Keratinocyte (primary cell): ENCODE results near the gene HSPB1. TPM values are rescaled to one million over a fixed set of nuclear protein-coding genes. Genes with fewer than 3 reads are reported as not detected.

Source experiments
- DNase-seq: peaks from one replicate; pipeline ENCODE4 v3.0.0-alpha.2; 2011; ENCODE audit warnings: low read depth, missing footprints, low spot score
- FAIRE-seq: peaks from 2 replicates; lab custom pipeline; 2011; peaks lifted over from hg19 to GRCh38; lab: Jason Lieb, UNC
- H2AFZ ChIP-seq: 2 replicates; pipeline ENCODE4 v1.6.0; 2012; ENCODE audit warnings: low read length, control low read depth, inconsistent platforms; ENCODE audit not compliant: control insufficient read depth
- H3K27ac ChIP-seq: 2 replicates; pipeline ENCODE4 v1.5.1; 2011; ENCODE audit warnings: low read length; ENCODE audit not compliant: control insufficient read depth, insufficient read depth
- H3K27me3 ChIP-seq: 3 replicates; pipeline ENCODE4 v1.6.0; 2011; ENCODE audit warnings: low read length; ENCODE audit not compliant: control insufficient read depth, insufficient read depth; ENCODE audit errors: extremely low read depth
- H3K36me3 ChIP-seq, 2 experiments: 2 replicates in 1 of 2; 3 replicates in 1 of 2; pipeline ENCODE4 v1.5.1; 2011; ENCODE audit warnings: low read length in 2 of 2, mild to moderate bottlenecking in 1 of 2; ENCODE audit not compliant: control insufficient read depth in 2 of 2, insufficient read depth in 2 of 2; ENCODE audit errors: extremely low read depth in 1 of 2
- H3K4me1 ChIP-seq: 3 replicates; pipeline ENCODE4 v1.5.1; 2011; ENCODE audit warnings: low read length; ENCODE audit not compliant: control insufficient read depth, insufficient read depth; ENCODE audit errors: extremely low read depth
- H3K4me2 ChIP-seq: 3 replicates; pipeline ENCODE4 v1.6.0; 2011; ENCODE audit warnings: low read depth, low read length; ENCODE audit not compliant: control insufficient read depth, insufficient read depth; ENCODE audit errors: extremely low read depth
- H3K4me3 ChIP-seq, 3 experiments: fragments of 200-600 bp in 1 of 3; sonication (generic) in 1 of 3; 2 replicates in 2 of 3; 3 replicates in 1 of 3; pipeline ENCODE4 v1.5.1; 2011 to 2016; ENCODE audit warnings: low read length in 3 of 3, mild to moderate bottlenecking in 3 of 3, control low read depth in 2 of 3, inconsistent platforms in 1 of 3, low read depth in 1 of 3, mixed read lengths in 1 of 3, mixed run types in 1 of 3, moderate library complexity in 1 of 3; ENCODE audit not compliant: control insufficient read depth in 2 of 3, insufficient read depth in 2 of 3; ENCODE audit errors: extremely low read depth in 1 of 3
- H3K79me2 ChIP-seq: 2 replicates; pipeline ENCODE4 v1.6.0; 2012; ENCODE audit warnings: low read length; ENCODE audit not compliant: control insufficient read depth, insufficient read depth
- H3K9ac ChIP-seq: 3 replicates; pipeline ENCODE4 v1.6.0; 2011; ENCODE audit warnings: low read length; ENCODE audit not compliant: control insufficient read depth, insufficient read depth; ENCODE audit errors: extremely low read depth
- H3K9me1 ChIP-seq: 3 replicates; pipeline ENCODE4 v1.6.0; 2011; ENCODE audit warnings: low read length; ENCODE audit not compliant: control insufficient read depth, insufficient read depth; ENCODE audit errors: extremely low read depth
- H3K9me3 ChIP-seq: 2 replicates; pipeline ENCODE4 v1.5.1; 2012; ENCODE audit warnings: low read depth, low read length; ENCODE audit not compliant: control insufficient read depth
- H4K20me1 ChIP-seq: 3 replicates; pipeline ENCODE4 v1.6.0; 2011; ENCODE audit warnings: low read length; ENCODE audit not compliant: control insufficient read depth, insufficient read depth; ENCODE audit errors: extremely low read depth
- EZH2 ChIP-seq: IDR thresholded peaks from one replicate; pipeline ENCODE4 v1.6.1; 2012; ENCODE audit warnings: inconsistent platforms, mild to moderate bottlenecking, low read length, moderate library complexity
- dilution Hi-C: fragments of 300-500 bp; cut with MboI; formaldehyde crosslinking; loops from one replicate; pipeline ENCODE4 v1.7.0; 2020; ENCODE audit warnings: low sequenced_read_pairs; ENCODE audit not compliant: extremely low pct_ligation_motif_present
- polyA plus RNA-seq, 5 experiments: library from polyadenylated mRNA; depleted of rRNA in 3 of 5; stranded (reverse) in 3 of 5; stranded (forward) in 1 of 5; unstranded in 1 of 5; fragments of >200 nt; gene quantifications; 1 replicate in 1 of 5; 2 replicates in 3 of 5; 3 replicates in 1 of 5; pipeline versions ENCODE4 v1.2.1 to v1.2.3, GENCODE V29; 2011 to 2012; ENCODE audit warnings: missing spikeins in 2 of 5, low read depth in 1 of 5, low replicate concordance in 1 of 5
- TF ChIP-seq, protein P1 (sequence below), 3 experiments: IDR thresholded peaks in 1 of 3; conservative IDR thresholded peaks in 1 of 3; optimal IDR thresholded peaks in 1 of 3; 2 replicates in 2 of 3; 3 replicates in 1 of 3; pipeline versions ENCODE3 to v1.5.1; 2011; ENCODE audit warnings: low read length in 3 of 3, mild to moderate bottlenecking in 3 of 3, moderate library complexity in 2 of 3, control low read depth in 1 of 3, inconsistent platforms in 1 of 3; ENCODE audit not compliant: insufficient read depth in 2 of 3; ENCODE audit errors: extremely low read depth in 1 of 3

The HSPB1 gene
- polyA plus RNA-seq, 1 donor (not counting 4 experiments of a cell fraction or from before 2014, with no cell fraction given), result 460 TPM

DNA sequence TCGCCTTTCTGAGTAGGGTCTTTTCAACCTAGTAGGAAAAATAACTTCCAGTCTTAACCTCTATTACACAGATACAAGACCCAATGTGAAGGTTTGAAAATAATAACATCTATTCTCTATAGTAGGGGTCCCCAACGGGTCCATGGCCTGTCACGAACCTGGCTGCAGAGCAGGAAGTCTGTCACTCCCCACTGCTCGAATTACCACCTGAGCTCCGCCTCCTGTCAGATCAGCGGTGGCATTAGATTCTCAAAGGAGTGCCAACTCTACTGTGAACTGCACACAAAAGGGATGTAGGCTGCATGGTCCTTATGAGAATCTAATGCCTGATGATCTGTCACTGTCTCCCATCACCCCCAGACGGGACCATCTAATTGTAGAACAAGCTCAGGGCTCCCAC is 48.9 kb downstream of the HSPB1 start:
- Histone ChIP-seq H3K36me3 (peaks cover 22 to 40% of the 10 kb centered on the region in 2 experiments), H3K4me1 (peaks cover 25% of the 10 kb centered on the region), H3K4me2 (no peak overlapping the region), H3K9ac (no peak overlapping the region), H3K27me3 (no peaks in the 10 kb centered on the region), H3K9me1 (peaks cover 12% of the 10 kb centered on the region), H3K27ac (no peak overlapping the region), H4K20me1 (peaks cover 69% of the 10 kb centered on the region), H3K79me2 (peaks cover 100% of the 10 kb centered on the region), H3K4me3 (no peak overlapping the region), H3K9me3 (no peaks in the 10 kb centered on the region), H2AFZ (no peak overlapping the region)
- dilution Hi-C loops, result no loop called here
- TF ChIP-seq, protein P1, sequence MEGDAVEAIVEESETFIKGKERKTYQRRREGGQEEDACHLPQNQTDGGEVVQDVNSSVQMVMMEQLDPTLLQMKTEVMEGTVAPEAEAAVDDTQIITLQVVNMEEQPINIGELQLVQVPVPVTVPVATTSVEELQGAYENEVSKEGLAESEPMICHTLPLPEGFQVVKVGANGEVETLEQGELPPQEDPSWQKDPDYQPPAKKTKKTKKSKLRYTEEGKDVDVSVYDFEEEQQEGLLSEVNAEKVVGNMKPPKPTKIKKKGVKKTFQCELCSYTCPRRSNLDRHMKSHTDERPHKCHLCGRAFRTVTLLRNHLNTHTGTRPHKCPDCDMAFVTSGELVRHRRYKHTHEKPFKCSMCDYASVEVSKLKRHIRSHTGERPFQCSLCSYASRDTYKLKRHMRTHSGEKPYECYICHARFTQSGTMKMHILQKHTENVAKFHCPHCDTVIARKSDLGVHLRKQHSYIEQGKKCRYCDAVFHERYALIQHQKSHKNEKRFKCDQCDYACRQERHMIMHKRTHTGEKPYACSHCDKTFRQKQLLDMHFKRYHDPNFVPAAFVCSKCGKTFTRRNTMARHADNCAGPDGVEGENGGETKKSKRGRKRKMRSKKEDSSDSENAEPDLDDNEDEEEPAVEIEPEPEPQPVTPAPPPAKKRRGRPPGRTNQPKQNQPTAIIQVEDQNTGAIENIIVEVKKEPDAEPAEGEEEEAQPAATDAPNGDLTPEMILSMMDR (optimal IDR thresholded peaks at IDR 0.05 in 1 of 3, IDR thresholded peaks at IDR 0.05 in 1 of 3, conservative IDR thresholded peaks at IDR 0.05 in 1 of 3; ENCODE audit: extremely low read depth in 1 of 3, insufficient read depth in 2 of 3, low read length in 3 of 3), result no peak
- no peak for TF ChIP-seq EZH2
- DNase-seq (no peak), FAIRE-seq (no peak)

DNA sequence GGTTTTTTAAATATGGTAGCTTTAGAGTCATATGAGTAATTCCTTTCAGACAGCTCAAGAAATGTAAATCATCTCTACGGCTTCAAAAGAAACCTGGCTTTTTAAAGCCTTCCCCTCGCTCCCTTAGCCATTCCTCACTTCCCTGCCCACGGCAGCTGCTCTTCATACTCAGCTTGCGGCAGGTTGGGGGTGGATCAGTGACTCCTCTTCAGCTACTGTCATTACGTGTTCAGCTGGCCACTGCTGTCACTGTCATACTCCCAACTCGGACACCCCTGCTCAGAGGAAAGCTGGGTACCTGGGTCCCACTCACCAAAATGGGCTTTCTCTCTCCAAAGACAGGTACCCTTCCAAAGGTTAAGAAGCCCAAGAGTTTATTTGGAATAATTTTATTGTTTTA is 49.7 kb downstream of the HSPB1 start:
- Histone ChIP-seq H3K27ac (no peak overlapping the region), H3K9me3 (no peaks in the 10 kb centered on the region), H4K20me1 (peaks cover 66% of the 10 kb centered on the region), H2AFZ (no peak overlapping the region), H3K4me3 (no peak overlapping the region), H3K9ac (no peak overlapping the region), H3K36me3 (peaks cover 16 to 39% of the 10 kb centered on the region in 2 experiments), H3K79me2 (peaks cover 100% of the 10 kb centered on the region), H3K9me1 (peaks cover 9% of the 10 kb centered on the region), H3K27me3 (no peaks in the 10 kb centered on the region), H3K4me2 (no peak overlapping the region), H3K4me1 (peaks cover 30% of the 10 kb centered on the region)
- FAIRE-seq, result no peak
- dilution Hi-C loops, result no loop called here
- TF ChIP-seq, protein P1 (optimal IDR thresholded peaks at IDR 0.05 in 1 of 3, IDR thresholded peaks at IDR 0.05 in 1 of 3, conservative IDR thresholded peaks at IDR 0.05 in 1 of 3; ENCODE audit: extremely low read depth in 1 of 3, insufficient read depth in 2 of 3, low read length in 3 of 3), result no peak
- TF ChIP-seq EZH2, result no peak
- no peak for DNase-seq
